HFF-Myc (cell line): Measurements from ENCODE around the gene RAB38.

Experiments
- DNase-seq: peaks from one replicate; pipeline ENCODE4 v3.0.0-alpha.2; 2011; ENCODE audit warnings: low read depth; ENCODE audit errors: extremely low read depth
- H3K4me3 ChIP-seq: replicated peaks from 2 replicates; pipeline ENCODE4 v1.5.1; 2011; ENCODE audit warnings: low read depth, mild to moderate bottlenecking, control low read depth, low read length
- TF ChIP-seq, protein P1 (sequence below): IDR thresholded peaks from 2 replicates; pipeline ENCODE4 v1.5.1; 2012; ENCODE audit warnings: mild to moderate bottlenecking, low read depth, low read length, control low read depth; ENCODE audit errors: missing control alignments

RAB38 gene

DNA sequence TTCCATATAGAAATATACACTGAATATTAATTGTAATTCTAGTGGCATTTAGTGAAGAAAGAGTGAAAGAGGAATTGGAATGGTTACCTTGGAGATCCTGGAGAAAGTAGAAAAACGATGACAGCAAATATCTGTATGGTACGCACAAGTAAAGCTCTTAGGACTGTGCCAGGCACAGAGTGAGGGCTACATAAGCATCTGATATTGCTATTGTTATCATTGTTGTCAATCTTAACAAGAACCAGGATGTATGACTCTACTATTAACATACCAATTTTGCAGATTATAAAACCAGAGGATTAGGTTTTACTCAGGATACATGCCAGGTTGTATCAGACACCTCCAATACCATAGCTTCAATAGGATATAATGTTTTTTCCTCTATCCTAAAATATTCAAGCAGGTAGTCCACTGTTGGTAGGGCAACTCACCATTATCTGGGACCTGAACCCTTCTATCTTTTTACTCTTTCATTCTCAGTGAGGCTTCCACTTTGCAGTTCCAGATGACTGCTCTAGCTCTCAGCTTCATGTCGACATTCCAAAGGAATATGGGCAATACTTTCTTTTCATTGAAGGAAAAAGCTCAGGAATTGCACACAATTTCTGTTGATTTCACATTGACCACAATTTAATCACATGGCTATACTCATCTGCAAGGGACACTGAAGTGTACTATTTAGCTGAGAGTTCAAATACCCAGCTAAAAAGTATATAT lies 73.2 kb downstream of the RAB38 start:
- no peak overlapping the region for H3K4me3 ChIP-seq
- TF ChIP-seq, protein P1, sequence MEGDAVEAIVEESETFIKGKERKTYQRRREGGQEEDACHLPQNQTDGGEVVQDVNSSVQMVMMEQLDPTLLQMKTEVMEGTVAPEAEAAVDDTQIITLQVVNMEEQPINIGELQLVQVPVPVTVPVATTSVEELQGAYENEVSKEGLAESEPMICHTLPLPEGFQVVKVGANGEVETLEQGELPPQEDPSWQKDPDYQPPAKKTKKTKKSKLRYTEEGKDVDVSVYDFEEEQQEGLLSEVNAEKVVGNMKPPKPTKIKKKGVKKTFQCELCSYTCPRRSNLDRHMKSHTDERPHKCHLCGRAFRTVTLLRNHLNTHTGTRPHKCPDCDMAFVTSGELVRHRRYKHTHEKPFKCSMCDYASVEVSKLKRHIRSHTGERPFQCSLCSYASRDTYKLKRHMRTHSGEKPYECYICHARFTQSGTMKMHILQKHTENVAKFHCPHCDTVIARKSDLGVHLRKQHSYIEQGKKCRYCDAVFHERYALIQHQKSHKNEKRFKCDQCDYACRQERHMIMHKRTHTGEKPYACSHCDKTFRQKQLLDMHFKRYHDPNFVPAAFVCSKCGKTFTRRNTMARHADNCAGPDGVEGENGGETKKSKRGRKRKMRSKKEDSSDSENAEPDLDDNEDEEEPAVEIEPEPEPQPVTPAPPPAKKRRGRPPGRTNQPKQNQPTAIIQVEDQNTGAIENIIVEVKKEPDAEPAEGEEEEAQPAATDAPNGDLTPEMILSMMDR, result no peak
- DNase-seq, result no peak

DNA sequence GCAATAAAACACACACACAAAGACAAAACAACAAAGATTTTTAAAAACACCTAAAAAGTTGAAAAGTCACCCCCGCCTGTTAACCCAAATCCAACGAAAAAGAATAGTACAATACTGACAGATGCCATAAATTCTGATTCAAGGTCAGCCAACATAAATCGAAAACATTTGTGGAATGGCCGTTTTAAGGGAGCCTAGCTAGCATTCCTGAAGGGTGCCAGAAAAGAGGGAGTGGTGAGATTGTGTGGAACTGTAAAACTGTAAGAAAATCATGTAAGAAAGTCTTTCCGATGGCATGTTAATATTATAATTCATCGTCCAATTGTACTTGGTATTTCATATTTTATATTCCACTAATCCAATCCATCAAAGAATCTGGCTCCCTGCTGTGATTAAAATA lies 75.1 kb downstream of the RAB38 start:
- DNase-seq, result no peak
- no peak overlapping the region for H3K4me3 ChIP-seq
- TF ChIP-seq, protein P1, result no peak

DNA sequence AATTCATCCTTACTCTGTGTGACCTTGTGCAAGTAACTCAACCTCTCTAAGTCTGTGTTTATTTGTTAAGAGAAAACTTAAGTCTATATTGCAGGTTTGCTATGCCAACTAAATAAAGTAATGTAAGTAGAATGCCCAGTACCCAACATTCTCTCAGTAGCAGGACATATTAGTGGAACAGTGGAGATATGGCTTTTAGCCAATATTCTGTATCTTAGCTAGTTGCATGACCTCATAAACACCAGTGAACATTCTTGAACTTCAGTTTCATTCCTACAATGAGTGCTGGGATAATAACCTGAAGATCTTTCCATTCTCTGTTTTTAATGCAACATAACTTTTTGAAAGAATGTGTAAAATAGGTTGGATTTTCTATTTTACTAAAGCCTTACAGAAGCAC lies 77.0 kb downstream of the RAB38 start:
- TF ChIP-seq, protein P1, result no peak
- DNase-seq, result no peak

DNA sequence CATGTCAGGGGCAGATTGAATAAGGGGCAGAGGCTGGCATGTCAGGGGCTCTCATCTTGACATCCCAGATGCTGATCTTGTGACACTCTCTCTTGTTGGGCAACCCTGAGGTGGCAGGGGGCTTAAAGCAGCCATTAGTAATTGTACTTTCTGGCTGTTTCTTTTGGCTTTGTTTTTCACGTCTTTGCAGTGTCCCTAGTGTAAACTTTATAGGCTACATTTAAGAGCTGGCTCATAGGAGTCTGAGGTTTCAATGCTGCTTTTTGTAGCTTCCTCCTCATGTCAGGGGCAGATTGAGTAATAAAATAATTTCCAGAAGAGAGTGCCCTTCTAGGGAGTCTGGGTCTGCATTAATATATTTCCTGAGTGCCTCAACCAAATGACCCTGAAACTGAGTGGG lies 86.1 kb downstream of the RAB38 start:
- TF ChIP-seq, protein P1, result no peak
- no peak for DNase-seq
- H3K4me3 ChIP-seq, result no peak overlapping the region

More for the DNA sequence above, 77.0 kb downstream of the RAB38 start:
- no peak overlapping the region for H3K4me3 ChIP-seq

DNA sequence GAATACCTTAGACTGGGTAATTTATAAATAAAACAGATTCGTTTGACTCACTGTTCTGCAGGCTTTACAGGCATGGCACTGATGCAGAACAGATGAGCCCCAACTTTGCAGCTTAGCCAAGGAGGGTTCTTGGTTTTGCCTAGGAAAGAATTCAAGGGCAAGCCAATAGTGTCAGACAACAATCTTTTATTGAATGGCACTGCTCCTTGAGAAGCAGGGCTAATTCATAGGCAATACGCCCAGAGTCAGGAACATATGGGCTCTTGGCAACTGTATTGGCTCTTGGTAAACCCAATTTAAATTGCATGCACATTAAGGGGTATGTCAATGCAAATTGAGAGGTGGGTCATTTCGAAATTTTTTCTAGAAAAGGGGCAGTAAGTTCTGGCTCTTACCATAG lies 87.9 kb downstream of the RAB38 start:
- H3K4me3 ChIP-seq, result no peak overlapping the region
- DNase-seq, result no peak
- TF ChIP-seq, protein P1, result no peak

DNA sequence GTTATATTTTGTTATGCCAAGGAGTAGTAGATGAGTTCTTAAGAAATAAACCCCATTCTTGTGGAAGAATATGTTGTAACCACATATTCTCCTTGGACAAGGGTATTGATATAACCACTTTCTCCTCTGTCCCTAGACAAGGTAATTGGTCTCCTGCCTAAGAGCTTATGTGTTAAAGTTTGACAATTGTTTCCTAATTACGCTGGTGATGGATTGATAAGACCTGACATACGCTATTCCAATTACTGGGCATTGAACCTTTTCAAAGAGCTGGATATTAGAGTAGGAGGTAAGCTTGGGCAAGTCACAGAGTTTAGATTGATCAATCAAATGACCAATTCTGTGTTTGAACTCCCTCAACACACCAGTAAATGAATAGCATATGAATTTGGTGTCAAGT lies 88.9 kb downstream of the RAB38 start:
- no peak for DNase-seq
- no peak overlapping the region for H3K4me3 ChIP-seq
- TF ChIP-seq, protein P1, result no peak

DNA sequence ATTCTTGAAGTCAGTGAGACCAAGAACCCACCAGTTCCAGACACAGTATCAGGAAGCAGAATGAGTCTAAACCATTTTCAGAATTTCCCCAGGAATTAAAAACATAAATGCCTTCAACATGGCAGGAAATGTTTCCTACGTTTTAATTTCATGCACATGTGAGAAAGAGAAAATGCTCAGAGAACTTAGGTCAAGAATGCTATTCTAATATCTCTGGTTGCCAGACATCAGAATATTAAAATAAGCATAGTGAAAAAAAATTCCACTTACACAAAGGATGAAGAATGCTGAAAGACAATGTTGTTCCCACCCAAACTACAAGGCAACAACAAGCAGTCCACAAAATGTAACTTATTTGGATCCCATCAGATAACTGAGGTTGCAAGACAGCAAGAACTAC lies 104.8 kb downstream of the RAB38 start:
- TF ChIP-seq, protein P1, result no peak
- no peak for DNase-seq
- no peak overlapping the region for H3K4me3 ChIP-seq
